GM12864 (cell line): Measurements from ENCODE around the gene PCNP.
"Not testable (repeated sequence)": the region's sequence is repeated elsewhere in the genome, so short reads cannot be mapped to it uniquely, and the experiment has no call there.

Source experiments
- DNase-seq: peaks from one replicate; pipeline ENCODE4 v3.0.0-alpha.2; 2011; ENCODE audit warnings: low read depth
- H3K4me3 ChIP-seq: 2 replicates; pipeline ENCODE4 v1.5.1; 2011; ENCODE audit warnings: mild to moderate bottlenecking, low read depth, low read length, control low read depth
- TF ChIP-seq, protein P1 (sequence below): IDR thresholded peaks from 2 replicates; pipeline ENCODE4 v1.5.1; 2011; ENCODE audit warnings: low read depth, mild to moderate bottlenecking, moderate library complexity, low read length, control low read depth, inconsistent platforms; ENCODE audit errors: missing control alignments

The PCNP gene

DNA sequence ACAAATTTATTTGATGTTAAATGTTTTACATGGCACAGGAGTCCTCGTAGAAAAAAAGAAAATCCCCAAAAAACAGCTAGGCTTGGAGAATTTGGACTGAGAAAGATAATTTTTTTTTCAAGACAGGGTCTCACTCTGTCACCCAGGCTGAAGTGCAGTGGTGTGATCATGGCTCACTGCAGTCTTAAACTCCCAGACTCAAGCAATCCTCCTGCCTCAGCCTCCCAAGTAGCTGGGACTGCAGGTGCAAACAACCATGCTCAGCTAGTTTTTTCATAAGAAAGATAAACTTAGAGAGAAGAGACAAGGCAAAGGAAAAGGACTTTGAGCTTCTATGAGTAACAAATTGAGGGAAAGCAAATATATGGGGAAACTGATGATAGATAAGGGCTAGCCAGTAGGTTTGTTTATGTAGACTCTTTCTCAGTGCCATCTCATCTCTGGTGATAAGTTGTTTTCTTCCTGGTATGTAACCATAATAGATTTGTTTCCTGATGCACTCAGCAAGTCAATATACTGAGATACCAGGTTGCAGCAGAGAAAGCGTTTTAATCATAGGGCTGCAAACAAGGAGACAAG lies 25.4 kb upstream of the PCNP start:
- TF ChIP-seq, protein P1, sequence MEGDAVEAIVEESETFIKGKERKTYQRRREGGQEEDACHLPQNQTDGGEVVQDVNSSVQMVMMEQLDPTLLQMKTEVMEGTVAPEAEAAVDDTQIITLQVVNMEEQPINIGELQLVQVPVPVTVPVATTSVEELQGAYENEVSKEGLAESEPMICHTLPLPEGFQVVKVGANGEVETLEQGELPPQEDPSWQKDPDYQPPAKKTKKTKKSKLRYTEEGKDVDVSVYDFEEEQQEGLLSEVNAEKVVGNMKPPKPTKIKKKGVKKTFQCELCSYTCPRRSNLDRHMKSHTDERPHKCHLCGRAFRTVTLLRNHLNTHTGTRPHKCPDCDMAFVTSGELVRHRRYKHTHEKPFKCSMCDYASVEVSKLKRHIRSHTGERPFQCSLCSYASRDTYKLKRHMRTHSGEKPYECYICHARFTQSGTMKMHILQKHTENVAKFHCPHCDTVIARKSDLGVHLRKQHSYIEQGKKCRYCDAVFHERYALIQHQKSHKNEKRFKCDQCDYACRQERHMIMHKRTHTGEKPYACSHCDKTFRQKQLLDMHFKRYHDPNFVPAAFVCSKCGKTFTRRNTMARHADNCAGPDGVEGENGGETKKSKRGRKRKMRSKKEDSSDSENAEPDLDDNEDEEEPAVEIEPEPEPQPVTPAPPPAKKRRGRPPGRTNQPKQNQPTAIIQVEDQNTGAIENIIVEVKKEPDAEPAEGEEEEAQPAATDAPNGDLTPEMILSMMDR, result no peak
- no peak for DNase-seq
- H3K4me3 ChIP-seq, result no peak overlapping the region

DNA sequence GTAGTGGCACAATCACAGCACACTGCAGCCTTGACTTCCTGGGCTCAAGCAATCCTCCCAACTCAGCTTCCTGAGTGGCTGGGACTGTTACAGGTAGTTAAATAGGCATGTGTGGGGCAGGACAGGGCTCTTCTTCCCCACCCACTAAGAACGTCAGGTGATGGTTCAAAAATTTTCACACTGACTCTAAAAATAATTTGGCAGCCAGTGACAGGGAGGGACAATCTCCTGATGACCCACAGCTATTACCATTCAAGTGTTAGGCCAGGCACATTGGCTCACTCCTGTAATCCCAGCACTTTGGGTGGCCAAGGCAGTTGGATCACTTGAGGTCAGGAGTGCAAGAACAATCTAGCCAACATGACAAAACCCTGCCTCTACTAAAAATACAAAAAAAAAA lies 24.5 kb upstream of the PCNP start:
- no peak overlapping the region for H3K4me3 ChIP-seq
- TF ChIP-seq, protein P1, result no peak
- DNase-seq, result no peak

- not testable (repeated sequence) for DNase-seq, H3K4me3 ChIP-seq
Observed at GRCh38 chr3:101551359-101552081, 22.5 kb upstream of the PCNP start.

- DNase-seq, H3K4me3 ChIP-seq: not testable (repeated sequence)
Observed at GRCh38 chr3:101553381-101553780, 20.6 kb upstream of the PCNP start.

- TF ChIP-seq, protein P1, result no peak
- H3K4me3 ChIP-seq, result no peak overlapping the region
Observed at GRCh38 chr3:101556064-101556463, 17.9 kb upstream of the PCNP start.

GRCh38 chr3:101561630-101562328 lies 12.2 kb upstream of the PCNP start, which contains the start of gene TRMT10C:
TSS of gene TRMT10C (plus strand) at chr3:101561868. CDS start at chr3:101564782, 2,914 bp downstream.
- peak within 1 kb of the TSS; percentile 86 for H3K4me3 ChIP-seq
- TF ChIP-seq, protein P1, result no peak
- DNase-seq, result peak; percentile 86

More at GRCh38 chr3:101556064-101556463, 17.9 kb upstream of the PCNP start:
- no peak for DNase-seq

DNA sequence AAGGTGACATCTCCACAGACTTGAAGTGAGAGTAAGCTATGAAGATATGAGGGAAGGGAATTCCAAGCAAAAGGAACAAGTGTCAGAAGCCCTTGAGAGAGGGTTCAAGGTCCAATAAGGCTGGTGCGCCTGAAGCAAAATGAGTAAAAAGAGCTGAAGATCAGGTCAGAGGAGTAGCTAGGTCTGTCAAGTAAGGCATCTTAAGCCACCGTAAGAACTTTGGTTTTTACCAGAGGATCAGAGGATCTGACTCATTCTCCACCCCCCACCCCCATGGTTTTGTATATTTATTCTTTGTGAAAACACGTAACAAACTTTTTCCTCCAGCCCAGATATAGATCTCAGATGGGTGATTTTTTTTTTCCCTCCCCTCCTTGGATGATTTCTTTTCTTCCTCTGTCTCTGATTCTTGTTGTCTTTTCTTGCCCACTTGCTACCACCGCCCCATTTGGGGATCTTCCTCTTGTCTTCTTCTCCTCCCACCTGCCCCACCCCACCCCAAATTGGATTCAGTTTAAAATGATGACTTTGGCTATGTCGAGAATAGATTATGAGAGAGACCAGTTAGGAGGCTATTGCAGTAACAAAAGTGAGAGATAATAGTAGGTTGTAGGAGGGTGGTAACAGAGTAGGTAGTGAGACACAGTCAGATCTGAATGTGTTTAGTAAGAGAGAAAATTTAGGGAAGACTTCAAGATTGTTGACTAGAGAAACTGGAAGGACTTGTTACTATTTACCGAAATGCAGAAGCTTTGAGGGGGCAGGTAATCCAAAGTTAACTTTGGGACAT lies 6.3 kb upstream of the PCNP start:
- H3K4me3 ChIP-seq, result no peak overlapping the region
- TF ChIP-seq, protein P1, result no peak
- DNase-seq, result no peak
